Astrocyte (in vitro differentiated cells and primary cell): Measurements from ENCODE around the gene ACTN1. TPM values are rescaled to one million over a fixed set of nuclear protein-coding genes. Genes with fewer than 3 reads are reported as not detected.
A peak's percentile ranks its signal among the peaks of the same experiment; 100 is the strongest.

ENCODE experiments used
- DNase-seq: peaks from one replicate; pipeline ENCODE4 v3.0.0-alpha.2; 2010; ENCODE audit warnings: low read depth
- FAIRE-seq: peaks from 2 replicates; lab custom pipeline; 2011; peaks lifted over from hg19 to GRCh38; lab: Jason Lieb, UNC
- H2AFZ ChIP-seq: 2 replicates; pipeline ENCODE4 v1.6.0; 2012; ENCODE audit warnings: low read depth, low read length, inconsistent platforms
- H3K27ac ChIP-seq: 2 replicates; pipeline ENCODE4 v1.5.1; 2011; ENCODE audit warnings: low read depth, low read length, inconsistent platforms
- H3K27me3 ChIP-seq: 2 replicates; pipeline ENCODE4 v1.6.0; 2011; ENCODE audit warnings: low read length, inconsistent platforms; ENCODE audit not compliant: insufficient read depth
- H3K36me3 ChIP-seq: 2 replicates; pipeline ENCODE4 v1.5.1; 2011; ENCODE audit warnings: low read length, inconsistent platforms; ENCODE audit not compliant: insufficient read depth
- H3K4me1 ChIP-seq: 2 replicates; pipeline ENCODE4 v1.5.1; 2011; ENCODE audit warnings: low read length, inconsistent platforms; ENCODE audit not compliant: insufficient read depth
- H3K4me2 ChIP-seq: 2 replicates; pipeline ENCODE4 v1.6.0; 2012; ENCODE audit warnings: low read length, inconsistent platforms
- H3K4me3 ChIP-seq: 2 replicates; pipeline ENCODE4 v1.5.1; 2011; ENCODE audit warnings: low read depth, mild to moderate bottlenecking, low read length, inconsistent platforms; ENCODE audit not compliant: insufficient read depth
- H3K79me2 ChIP-seq: 2 replicates; pipeline ENCODE4 v1.6.0; 2012; ENCODE audit warnings: mild to moderate bottlenecking, low read length, inconsistent platforms; ENCODE audit not compliant: insufficient read depth
- H3K9ac ChIP-seq: 2 replicates; pipeline ENCODE4 v1.6.0; 2012; ENCODE audit warnings: mild to moderate bottlenecking, low read length, inconsistent platforms
- H3K9me3 ChIP-seq: 2 replicates; pipeline ENCODE4 v1.5.1; 2012; ENCODE audit warnings: low read depth, mild to moderate bottlenecking, low read length, inconsistent platforms; ENCODE audit not compliant: insufficient read depth
- H4K20me1 ChIP-seq: 2 replicates; pipeline ENCODE4 v1.6.0; 2012; ENCODE audit warnings: low read length, inconsistent platforms; ENCODE audit not compliant: insufficient read depth
- H3K27ac Mint-ChIP-seq: one replicate; pipeline ENCODE4 v1.8.0; 2021; ENCODE audit warnings: mild to moderate bottlenecking, mixed read lengths; ENCODE audit not compliant: unreplicated experiment
- H3K27me3 Mint-ChIP-seq: one replicate; pipeline ENCODE4 v1.8.0; 2021; ENCODE audit warnings: low read depth, mixed read lengths; ENCODE audit not compliant: unreplicated experiment
- H3K36me3 Mint-ChIP-seq: one replicate; pipeline ENCODE4 v1.8.0; 2021; ENCODE audit warnings: low read depth, mixed read lengths; ENCODE audit not compliant: unreplicated experiment
- H3K4me1 Mint-ChIP-seq: one replicate; pipeline ENCODE4 v1.8.0; 2021; ENCODE audit warnings: low read depth, mixed read lengths; ENCODE audit not compliant: unreplicated experiment
- H3K4me3 Mint-ChIP-seq: one replicate; pipeline ENCODE4 v1.8.0; 2021; ENCODE audit warnings: mild to moderate bottlenecking, moderate library complexity, mixed read lengths; ENCODE audit not compliant: unreplicated experiment
- H3K9me3 Mint-ChIP-seq: one replicate; pipeline ENCODE4 v1.8.0; 2021; ENCODE audit warnings: mild to moderate bottlenecking, mixed read lengths; ENCODE audit not compliant: unreplicated experiment
- CTCF ChIP-seq: IDR thresholded peaks from 2 replicates; pipeline ENCODE4 v1.5.1; 2011; ENCODE audit warnings: low read depth, mild to moderate bottlenecking, inconsistent platforms, low read length, moderate library complexity; ENCODE audit not compliant: insufficient read depth
- EZH2 ChIP-seq: IDR thresholded peaks from 2 replicates; pipeline ENCODE4 v1.6.1; 2012; ENCODE audit warnings: mild to moderate bottlenecking, low read length, inconsistent platforms; ENCODE audit not compliant: insufficient read depth
- total RNA-seq: library from RNA; stranded (reverse); gene quantifications from 2 replicates; pipeline ENCODE4 v1.2.1, GENCODE V29; 2021

ACTN1 gene
- total RNA-seq, 1 donor from 2014 or later = 1,163 TPM

GRCh38 chr14:68890173-68890931 lies 88.8 kb downstream of the ACTN1 start:
- no peak overlapping the region for H3K4me2 ChIP-seq
- H3K9ac ChIP-seq = no peak overlapping the region
- no peaks in the 10 kb centered on the region for H3K27me3 ChIP-seq
- H3K27me3 Mint-ChIP-seq = no peaks in the 10 kb centered on the region
- H3K27ac ChIP-seq = no peak overlapping the region
- peak overlapping the region; percentile 84 for H3K27ac Mint-ChIP-seq
- peaks cover 95% of the 10 kb centered on the region for H4K20me1 ChIP-seq
- no peaks in the 10 kb centered on the region for H3K9me3 Mint-ChIP-seq
- no peak overlapping the region for H3K4me3 Mint-ChIP-seq
- no peak for DNase-seq
- peaks cover 48% of the 10 kb centered on the region for H3K36me3 Mint-ChIP-seq
- H3K4me1 ChIP-seq = peaks cover 57% of the 10 kb centered on the region
- H3K4me3 ChIP-seq = no peak overlapping the region
- H3K36me3 ChIP-seq = peaks cover 85% of the 10 kb centered on the region
- H3K9me3 ChIP-seq = no peaks in the 10 kb centered on the region
- H3K4me1 Mint-ChIP-seq = peaks cover 67% of the 10 kb centered on the region
- peaks cover 89% of the 10 kb centered on the region for H3K79me2 ChIP-seq
- FAIRE-seq = no peak
- no peak for TF ChIP-seq CTCF
- TF ChIP-seq EZH2 = no peak
- no peak overlapping the region for H2AFZ ChIP-seq

- Histone ChIP-seq H3K4me1 (peaks cover 58% of the 10 kb centered on the region), H3K79me2 (peaks cover 88% of the 10 kb centered on the region), H3K4me2 (peak overlapping the region; percentile 0), H3K4me3 (no peak overlapping the region), H3K36me3 (peaks cover 85% of the 10 kb centered on the region), H3K27ac (peak overlapping the region; percentile 44), H4K20me1 (peaks cover 95% of the 10 kb centered on the region), H3K27me3 (no peaks in the 10 kb centered on the region), H3K9me3 (no peaks in the 10 kb centered on the region), H2AFZ (no peak overlapping the region), H3K9ac (peak overlapping the region; percentile 33)
- DNase-seq (no peak), FAIRE-seq (no peak)
- Mint-ChIP-seq H3K4me1 (peaks cover 64% of the 10 kb centered on the region), H3K4me3 (no peak overlapping the region), H3K27ac (peak overlapping the region; percentile 75), H3K9me3 (no peaks in the 10 kb centered on the region), H3K36me3 (peaks cover 44% of the 10 kb centered on the region), H3K27me3 (no peaks in the 10 kb centered on the region)
- TF ChIP-seq CTCF (no peak), EZH2 (no peak)
Measured at GRCh38 chr14:68888883-68889282, 90.2 kb downstream of the ACTN1 start.
